NCI-H2081 (cell line): Measurements from ENCODE around the gene ZNF500.
A peak's percentile ranks its signal among the peaks of the same experiment; 100 is the strongest.

Experiments used
- DNase-seq, 2 experiments: peaks; one replicate each; lab custom pipeline; 2025; lab: John Stamatoyannopoulos, UW

Gene ZNF500

GRCh38 chr16:4766875-4767628, at the start of gene ZNF500:
Gene ZNF500, minus strand, starts transcription at chr16:4767162. Its CDS starts 1,184 bp downstream, at chr16:4765978.
- DNase-seq = peak; percentile 96 to 98

GRCh38 chr16:4814542-4815173, 47.7 kb upstream of the ZNF500 start:
- no peak for DNase-seq

- DNase-seq = no peak
These were observed 47.1 kb upstream of the ZNF500 start for GRCh38 chr16:4814046-4814445.

- no peak for DNase-seq
These were observed 46.5 kb upstream of the ZNF500 start for GRCh38 chr16:4813251-4814003.

GRCh38 chr16:4811773-4812172, 44.8 kb upstream of the ZNF500 start:
- DNase-seq = no peak

- DNase-seq = no peak
These were observed 44.3 kb upstream of the ZNF500 start for GRCh38 chr16:4811242-4811641.

- DNase-seq = no peak
These were observed 39.3 kb upstream of the ZNF500 start for GRCh38 chr16:4806280-4806679.

GRCh38 chr16:4805231-4805630, 38.3 kb upstream of the ZNF500 start:
- DNase-seq = no peak

- DNase-seq = no peak
These were observed 37.2 kb upstream of the ZNF500 start for GRCh38 chr16:4803898-4804762.

GRCh38 chr16:4803401-4803844, 36.5 kb upstream of the ZNF500 start:
- no peak for DNase-seq

GRCh38 chr16:4802659-4803287, 35.8 kb upstream of the ZNF500 start:
- peak; percentile 93 to 94 for DNase-seq

GRCh38 chr16:4801962-4802658, 35.1 kb upstream of the ZNF500 start, which contains the start of gene ROGDI:
Gene ROGDI, minus strand, starts transcription at chr16:4802633. Its CDS starts 62 bp downstream, at chr16:4802571.
- peak; percentile 84 to 91 for DNase-seq

GRCh38 chr16:4801051-4801961, 34.3 kb upstream of the ZNF500 start:
- no peak for DNase-seq

- peak in 1 of 2 experiments; percentile 35 for DNase-seq
These were observed 33.5 kb upstream of the ZNF500 start for GRCh38 chr16:4800290-4801041.

- no peak for DNase-seq
These were observed 32.4 kb upstream of the ZNF500 start for GRCh38 chr16:4799171-4799855.

- no peak for DNase-seq
These were observed 31.5 kb upstream of the ZNF500 start for GRCh38 chr16:4798456-4798855.

GRCh38 chr16:4797805-4798252, 30.9 kb upstream of the ZNF500 start:
- DNase-seq = no peak
